Measurements from ENCODE around the gene RSPH10B2. TPM values are rescaled to one million over a fixed set of nuclear protein-coding genes. Genes with fewer than 3 reads are reported as not detected.
"Not testable (repeated sequence)": the region's sequence is repeated elsewhere in the genome, so short reads cannot be mapped to it uniquely, and the experiment has no call there.

The RSPH10B2 gene
- total and polyA plus RNA-seq, 2 of the 13 experiments (the other 11 are each of a cell fraction or from before 2014, with no cell fraction given), result 0.31 TPM; not detected in 1

DNA sequence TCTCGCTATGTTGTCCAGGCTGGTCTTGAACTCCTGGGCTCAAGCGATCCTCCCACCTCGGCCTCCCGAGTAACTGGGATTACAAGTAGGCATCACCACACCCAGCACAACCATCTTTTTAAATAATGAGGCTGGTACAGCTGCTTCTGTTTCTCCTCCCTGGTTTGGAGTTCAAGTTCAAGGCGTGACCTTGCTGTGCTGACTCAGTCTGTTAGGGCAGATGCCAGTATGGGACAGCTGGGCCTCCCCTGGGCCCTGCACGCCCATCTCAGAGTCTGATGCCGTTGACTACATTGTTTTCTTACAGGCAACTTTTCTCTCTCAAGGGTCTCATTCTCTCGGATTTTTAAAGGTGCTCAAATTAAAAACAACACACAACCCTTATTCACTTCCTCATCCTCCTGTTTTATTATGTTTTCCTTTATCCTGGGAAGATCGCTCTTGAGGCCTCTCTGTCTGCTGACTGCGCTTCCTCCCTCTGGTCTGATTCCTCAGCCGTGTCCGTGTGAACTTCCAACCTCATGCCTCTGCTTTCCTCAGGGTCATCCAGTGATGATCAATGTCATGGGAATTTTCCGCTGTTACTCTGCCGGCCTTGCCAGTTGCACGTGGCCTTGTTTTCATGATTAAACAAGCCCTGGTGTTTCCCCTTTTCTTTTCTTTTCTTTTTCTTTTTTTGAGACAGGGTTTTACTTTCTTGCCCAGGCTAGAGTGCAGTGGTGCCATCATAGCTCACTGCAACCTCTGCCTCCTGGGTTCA lies 38.4 kb downstream of the RSPH10B2 start:
- FAIRE-seq, result peak; percentile 95
- TF ChIP-seq SAP130 (CRISPR knock-in tag; IDR thresholded peaks at IDR 0.05; ENCODE audit: low read depth), result peak; percentile 88
- TF ChIP-seq SOX13 (IDR thresholded peaks at IDR 0.05), result not testable (repeated sequence)
- 0 out of 4 replicates have a peak, but pooled peaks of 1 of the 2 experiments have one; percentile 32 for TF ChIP-seq SOX13 (CRISPR knock-in tag; conservative IDR thresholded peaks at IDR 0.05 in 1 of 2, IDR thresholded peaks at IDR 0.05 in 1 of 2)
- peak; percentile 41; the same call in 1 of the 2 replicates for TF ChIP-seq SOX5 (CRISPR knock-in tag; IDR thresholded peaks at IDR 0.05; ENCODE audit: borderline replicate concordance)
- TF ChIP-seq, protein P1, sequence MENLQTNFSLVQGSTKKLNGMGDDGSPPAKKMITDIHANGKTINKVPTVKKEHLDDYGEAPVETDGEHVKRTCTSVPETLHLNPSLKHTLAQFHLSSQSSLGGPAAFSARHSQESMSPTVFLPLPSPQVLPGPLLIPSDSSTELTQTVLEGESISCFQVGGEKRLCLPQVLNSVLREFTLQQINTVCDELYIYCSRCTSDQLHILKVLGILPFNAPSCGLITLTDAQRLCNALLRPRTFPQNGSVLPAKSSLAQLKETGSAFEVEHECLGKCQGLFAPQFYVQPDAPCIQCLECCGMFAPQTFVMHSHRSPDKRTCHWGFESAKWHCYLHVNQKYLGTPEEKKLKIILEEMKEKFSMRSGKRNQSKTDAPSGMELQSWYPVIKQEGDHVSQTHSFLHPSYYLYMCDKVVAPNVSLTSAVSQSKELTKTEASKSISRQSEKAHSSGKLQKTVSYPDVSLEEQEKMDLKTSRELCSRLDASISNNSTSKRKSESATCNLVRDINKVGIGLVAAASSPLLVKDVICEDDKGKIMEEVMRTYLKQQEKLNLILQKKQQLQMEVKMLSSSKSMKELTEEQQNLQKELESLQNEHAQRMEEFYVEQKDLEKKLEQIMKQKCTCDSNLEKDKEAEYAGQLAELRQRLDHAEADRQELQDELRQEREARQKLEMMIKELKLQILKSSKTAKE (CRISPR knock-in tag; IDR thresholded peaks at IDR 0.05; ENCODE audit: borderline replicate concordance), result peak; percentile 58; the same call in 1 of the 2 replicates
- 0 out of 2 replicates have a peak, but pooled peaks have one; percentile 19 for TF ChIP-seq IRF2 (CRISPR knock-in tag; IDR thresholded peaks at IDR 0.05)
- 0 out of 2 replicates have a peak, but pooled peaks have one; percentile 16 for TF ChIP-seq BHLHE40 (IDR thresholded peaks at IDR 0.05; ENCODE audit: low read length)
- peak; percentile 77; the same call in 1 of the 2 replicates for TF ChIP-seq RXRB (CRISPR knock-in tag; IDR thresholded peaks at IDR 0.05; ENCODE audit: borderline replicate concordance)
- TF ChIP-seq MYC (CRISPR knock-in tag; IDR thresholded peaks at IDR 0.05; ENCODE audit: borderline replicate concordance), result peak; percentile 27; the same call in 1 of the 2 replicates
- 0 out of 2 replicates have a peak, but pooled peaks have one; percentile 18 for TF ChIP-seq NCOA2 (CRISPR knock-in tag; IDR thresholded peaks at IDR 0.05)
- TF ChIP-seq, protein P2, sequence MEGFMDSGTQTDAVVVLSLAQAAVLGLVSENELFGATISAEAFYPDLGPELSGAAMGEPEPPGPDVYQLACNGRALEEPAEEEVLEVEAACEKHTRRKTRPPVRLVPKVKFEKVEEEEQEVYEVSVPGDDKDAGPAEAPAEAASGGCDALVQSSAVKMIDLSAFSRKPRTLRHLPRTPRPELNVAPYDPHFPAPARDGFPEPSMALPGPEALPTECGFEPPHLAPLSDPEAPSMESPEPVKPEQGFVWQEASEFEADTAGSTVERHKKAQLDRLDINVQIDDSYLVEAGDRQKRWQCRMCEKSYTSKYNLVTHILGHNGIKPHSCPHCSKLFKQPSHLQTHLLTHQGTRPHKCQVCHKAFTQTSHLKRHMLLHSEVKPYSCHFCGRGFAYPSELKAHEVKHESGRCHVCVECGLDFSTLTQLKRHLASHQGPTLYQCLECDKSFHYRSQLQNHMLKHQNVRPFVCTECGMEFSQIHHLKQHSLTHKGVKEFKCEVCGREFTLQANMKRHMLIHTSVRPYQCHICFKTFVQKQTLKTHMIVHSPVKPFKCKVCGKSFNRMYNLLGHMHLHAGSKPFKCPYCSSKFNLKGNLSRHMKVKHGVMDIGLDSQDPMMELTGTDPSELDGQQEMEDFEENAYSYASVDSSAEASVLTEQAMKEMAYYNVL (CRISPR knock-in tag; IDR thresholded peaks at IDR 0.05; ENCODE audit: borderline replicate concordance), result 0 out of 2 replicates have a peak, but pooled peaks have one; percentile 25
- TF ChIP-seq, protein P3, sequence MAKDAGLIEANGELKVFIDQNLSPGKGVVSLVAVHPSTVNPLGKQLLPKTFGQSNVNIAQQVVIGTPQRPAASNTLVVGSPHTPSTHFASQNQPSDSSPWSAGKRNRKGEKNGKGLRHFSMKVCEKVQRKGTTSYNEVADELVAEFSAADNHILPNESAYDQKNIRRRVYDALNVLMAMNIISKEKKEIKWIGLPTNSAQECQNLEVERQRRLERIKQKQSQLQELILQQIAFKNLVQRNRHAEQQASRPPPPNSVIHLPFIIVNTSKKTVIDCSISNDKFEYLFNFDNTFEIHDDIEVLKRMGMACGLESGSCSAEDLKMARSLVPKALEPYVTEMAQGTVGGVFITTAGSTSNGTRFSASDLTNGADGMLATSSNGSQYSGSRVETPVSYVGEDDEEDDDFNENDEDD (CRISPR knock-in tag; IDR thresholded peaks at IDR 0.05; ENCODE audit: borderline replicate concordance), result peak; percentile 30; the same call in 1 of the 2 replicates
- 0 out of 2 replicates have a peak, but pooled peaks have one; percentile 49 for TF ChIP-seq ERF (CRISPR knock-in tag; IDR thresholded peaks at IDR 0.05)
- TF ChIP-seq, protein P4, sequence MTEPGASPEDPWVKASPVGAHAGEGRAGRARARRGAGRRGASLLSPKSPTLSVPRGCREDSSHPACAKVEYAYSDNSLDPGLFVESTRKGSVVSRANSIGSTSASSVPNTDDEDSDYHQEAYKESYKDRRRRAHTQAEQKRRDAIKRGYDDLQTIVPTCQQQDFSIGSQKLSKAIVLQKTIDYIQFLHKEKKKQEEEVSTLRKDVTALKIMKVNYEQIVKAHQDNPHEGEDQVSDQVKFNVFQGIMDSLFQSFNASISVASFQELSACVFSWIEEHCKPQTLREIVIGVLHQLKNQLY (CRISPR knock-in tag; IDR thresholded peaks at IDR 0.05), result peak; percentile 64
- TF ChIP-seq ESRRA (CRISPR knock-in tag; IDR thresholded peaks at IDR 0.05; ENCODE audit: low read depth), result peak; percentile 68
- peak; percentile 93 for TF ChIP-seq RARA (CRISPR knock-in tag; IDR thresholded peaks at IDR 0.05)
- TF ChIP-seq DMAP1 (CRISPR knock-in tag; IDR thresholded peaks at IDR 0.05), result peak; percentile 34; the same call in 1 of the 2 replicates

More for the DNA sequence above, 38.4 kb downstream of the RSPH10B2 start:
- H3K4me3 ChIP-seq (replicated peaks in 1 of 3; ENCODE audit: insufficient read depth in 1 of 3, low read depth in 2 of 3, low read length in 3 of 3); H3K36me3 ChIP-seq (replicated peaks in 1 of 2; ENCODE audit: control insufficient read depth in 1 of 2, insufficient read depth in 2 of 2, low read length in 2 of 2); BruUV-seq (replicated peaks); intact Hi-C loops (cut with micrococcal nuclease; ENCODE audit: unreplicated experiment); in situ Hi-C loops (cut with HindIII; ENCODE audit: extremely low pct_ligation_motif_present, low pct_unique_long_range_greater_than_20kb); H3K27me3 ChIP-seq (ENCODE audit: control insufficient read depth in 1 of 2, insufficient read depth in 2 of 2, low read length in 2 of 2); H3K4me2 ChIP-seq (ENCODE audit: low read depth, low read length); POLR2A ChIA-PET; H3K9ac ChIP-seq (ENCODE audit: insufficient read depth, low read depth, low read length); H2AFZ ChIP-seq (ENCODE audit: low read length); H3K4me1 ChIP-seq (ENCODE audit: insufficient read depth, low read length); H3K9me3 ChIP-seq (ENCODE audit: low read length); H3K79me2 ChIP-seq (ENCODE audit: insufficient read depth, low read length); H3K27ac ChIP-seq (ENCODE audit: extremely low read length, insufficient read depth, low read length); CTCF ChIA-PET (ENCODE audit: low intra/inter-chr PET ratio, low total read pairs); H4K20me1 ChIP-seq (ENCODE audit: insufficient read depth, low read length): not testable (repeated sequence)
- WGBS (ENCODE audit: low lambda C conversion rate), result 49% methylated on average over 11 of the region's 15 CpGs
- peak; percentile 64 for DNase-seq (ENCODE audit: low spot score)
- peak; percentile 91 for ATAC-seq

Measured in HepG2 (cell line).